ENCODE data around the gene SPTLC1. TPM values are rescaled to one million over a fixed set of nuclear protein-coding genes. Genes with fewer than 3 reads are reported as not detected.
A peak's percentile ranks its signal among the peaks of the same experiment; 100 is the strongest.

Gene SPTLC1, protein sequence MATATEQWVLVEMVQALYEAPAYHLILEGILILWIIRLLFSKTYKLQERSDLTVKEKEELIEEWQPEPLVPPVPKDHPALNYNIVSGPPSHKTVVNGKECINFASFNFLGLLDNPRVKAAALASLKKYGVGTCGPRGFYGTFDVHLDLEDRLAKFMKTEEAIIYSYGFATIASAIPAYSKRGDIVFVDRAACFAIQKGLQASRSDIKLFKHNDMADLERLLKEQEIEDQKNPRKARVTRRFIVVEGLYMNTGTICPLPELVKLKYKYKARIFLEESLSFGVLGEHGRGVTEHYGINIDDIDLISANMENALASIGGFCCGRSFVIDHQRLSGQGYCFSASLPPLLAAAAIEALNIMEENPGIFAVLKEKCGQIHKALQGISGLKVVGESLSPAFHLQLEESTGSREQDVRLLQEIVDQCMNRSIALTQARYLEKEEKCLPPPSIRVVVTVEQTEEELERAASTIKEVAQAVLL
- total RNA-seq (2014; rRNA removed; shearing (Covaris generic)) (91.0 and 100 TPM in 2 replicates), polyA plus RNA-seq (2016; fragmentation: Nextera tagmentation; extraction: Ambion mirVana) (42.6 and 54.8 TPM in 2 replicates)
- long read RNA-seq, transcript SPTLC1-201 (15 exons, 1,894 nt) = major isoform, 25 of 32 reads
- long read RNA-seq, partial matches to known transcripts = 1 of 32 reads
- long read RNA-seq, other reads (novel, unspliced or antisense) = 4 of 32 reads

DNA sequence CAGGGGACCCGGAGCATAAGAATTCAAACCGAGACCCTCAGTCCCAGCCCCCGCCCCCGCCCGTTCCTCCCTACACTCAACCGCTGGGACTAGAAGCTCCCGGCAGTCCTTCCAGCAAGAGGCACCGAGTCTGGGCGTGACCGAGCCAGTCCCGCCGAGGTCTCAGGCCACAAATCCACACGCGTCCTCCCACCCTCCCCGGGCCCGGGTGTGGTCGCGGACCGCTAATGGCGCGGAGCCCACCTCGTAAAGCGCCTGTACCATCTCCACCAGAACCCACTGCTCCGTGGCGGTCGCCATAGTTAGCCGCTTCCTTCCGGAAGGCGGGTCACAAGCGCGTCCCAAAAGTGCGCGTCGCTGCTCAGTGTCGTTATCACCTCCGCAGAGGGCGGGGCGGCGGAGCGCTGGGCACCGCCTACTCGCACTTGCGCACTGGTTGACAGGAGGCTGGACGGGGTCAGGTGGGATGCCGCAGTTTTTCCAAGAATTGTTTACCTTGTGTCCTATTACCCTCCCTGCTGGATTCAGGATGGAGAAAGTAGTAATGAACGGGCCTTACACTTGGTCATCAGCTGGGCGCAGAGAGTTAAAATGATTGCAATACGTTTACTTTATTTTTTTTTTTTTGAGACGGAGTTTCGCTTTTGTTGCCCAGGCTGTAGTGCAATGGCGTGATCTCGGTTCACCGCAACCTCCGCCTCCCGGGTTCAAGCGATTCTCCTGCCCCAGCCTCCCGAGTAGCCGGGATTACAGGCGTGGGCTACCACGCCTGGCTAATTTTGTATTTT is at the start of gene SPTLC1:
Gene SPTLC1, minus strand, starts transcription at position 343 of the 788 bp plus-strand sequence. Its CDS starts 43 bp downstream, at position 300.
- Mint-ChIP-seq H3K27me3 (ENCODE audit: insufficient read depth, low read depth, poor library complexity) (peaks cover 3% of the 10 kb centered on the region), H3K36me3 (ENCODE audit: low read depth) (peaks cover 22% of the 10 kb centered on the region; the same call in 2 of the 3 replicates), H3K4me1 (no peaks in the 10 kb centered on the region; the same call in 2 of the 3 replicates), H3K27ac (peak within 1 kb of the TSS; percentile 100), H3K9me3 (0 out of 3 replicates have a peak, but pooled peaks cover 4% of the 10 kb centered on the region), H3K4me3 (peak within 1 kb of the TSS; percentile 98)
- DNase-seq (ENCODE audit: low spot score) (peak; percentile 96), ATAC-seq (peak; percentile 98)
- Histone ChIP-seq H3K4me1 (ENCODE audit: insufficient read depth) (no peaks in the 10 kb centered on the region), H3K79me2 (replicated peaks; ENCODE audit: insufficient read depth) (peaks cover 49% of the 10 kb centered on the region), H3K36me3 (ENCODE audit: insufficient read depth) (peaks cover 16% of the 10 kb centered on the region; the same call in 1 of the 2 replicates), H3K27me3 (ENCODE audit: insufficient read depth) (no peaks in the 10 kb centered on the region), H4K20me1 (replicated peaks; ENCODE audit: insufficient read depth) (peaks cover 9% of the 10 kb centered on the region), H3K4me2 (peak within 1 kb of the TSS; percentile 82), H3K4me3 (peak within 1 kb of the TSS; percentile 89), H3K27ac (ENCODE audit: low read depth) (peak within 1 kb of the TSS; percentile 76), H3K9me2 (ENCODE audit: insufficient read depth) (no peaks in the 10 kb centered on the region), H3F3A (replicated peaks; ENCODE audit: low read depth) (no peaks in the 10 kb centered on the region), H2AFZ (peak within 1 kb of the TSS; percentile 84)
- TF ChIP-seq CREB1 (CRISPR knock-in tag; IDR thresholded peaks at IDR 0.05; ENCODE audit: low read depth) (peak; percentile 99), POLR2AphosphoS5 (IDR thresholded peaks at IDR 0.05; ENCODE audit: low read depth) (peak; percentile 97), REST (IDR thresholded peaks at IDR 0.05; ENCODE audit: unreplicated experiment) (no peak), NANOG (IDR thresholded peaks at IDR 0.05; ENCODE audit: borderline replicate concordance) (no peak), ZNF331 (CRISPR knock-in tag; IDR thresholded peaks at IDR 0.05; ENCODE audit: low read depth) (no peak)
- TF ChIP-seq, protein P1, sequence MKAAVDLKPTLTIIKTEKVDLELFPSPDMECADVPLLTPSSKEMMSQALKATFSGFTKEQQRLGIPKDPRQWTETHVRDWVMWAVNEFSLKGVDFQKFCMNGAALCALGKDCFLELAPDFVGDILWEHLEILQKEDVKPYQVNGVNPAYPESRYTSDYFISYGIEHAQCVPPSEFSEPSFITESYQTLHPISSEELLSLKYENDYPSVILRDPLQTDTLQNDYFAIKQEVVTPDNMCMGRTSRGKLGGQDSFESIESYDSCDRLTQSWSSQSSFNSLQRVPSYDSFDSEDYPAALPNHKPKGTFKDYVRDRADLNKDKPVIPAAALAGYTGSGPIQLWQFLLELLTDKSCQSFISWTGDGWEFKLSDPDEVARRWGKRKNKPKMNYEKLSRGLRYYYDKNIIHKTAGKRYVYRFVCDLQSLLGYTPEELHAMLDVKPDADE (IDR thresholded peaks at IDR 0.05) = peak; percentile 80

- no peaks in the 10 kb centered on the region for H3K36me3 ChIP-seq (ENCODE audit: insufficient read depth)
- no peaks in the 10 kb centered on the region for H3K27me3 ChIP-seq (ENCODE audit: insufficient read depth)
- no peak for DNase-seq (ENCODE audit: low spot score)
- H3K4me2 ChIP-seq = no peak overlapping the region
- ATAC-seq = no peak
- no peak overlapping the region for H3K27ac ChIP-seq (ENCODE audit: low read depth)
- Mint-ChIP-seq H3K4me3 (no peak overlapping the region), H3K36me3 (ENCODE audit: low read depth) (no peaks in the 10 kb centered on the region; the same call in 2 of the 3 replicates), H3K27me3 (ENCODE audit: insufficient read depth, low read depth, poor library complexity) (peaks cover 4% of the 10 kb centered on the region), H3K9me3 (no peaks in the 10 kb centered on the region), H3K4me1 (no peaks in the 10 kb centered on the region), H3K27ac (no peak overlapping the region)
- no peaks in the 10 kb centered on the region for H3K4me1 ChIP-seq (ENCODE audit: insufficient read depth)
- no peak overlapping the region for H3K4me3 ChIP-seq
- H3F3A ChIP-seq (replicated peaks; ENCODE audit: low read depth) = no peaks in the 10 kb centered on the region
- H3K9me2 ChIP-seq (ENCODE audit: insufficient read depth) = no peaks in the 10 kb centered on the region; the same call in 1 of the 2 replicates
- no peak overlapping the region for H2AFZ ChIP-seq
- no peaks in the 10 kb centered on the region for H3K79me2 ChIP-seq (replicated peaks; ENCODE audit: insufficient read depth)
- no peaks in the 10 kb centered on the region for H4K20me1 ChIP-seq (replicated peaks; ENCODE audit: insufficient read depth)
- TF ChIP-seq, protein P2, sequence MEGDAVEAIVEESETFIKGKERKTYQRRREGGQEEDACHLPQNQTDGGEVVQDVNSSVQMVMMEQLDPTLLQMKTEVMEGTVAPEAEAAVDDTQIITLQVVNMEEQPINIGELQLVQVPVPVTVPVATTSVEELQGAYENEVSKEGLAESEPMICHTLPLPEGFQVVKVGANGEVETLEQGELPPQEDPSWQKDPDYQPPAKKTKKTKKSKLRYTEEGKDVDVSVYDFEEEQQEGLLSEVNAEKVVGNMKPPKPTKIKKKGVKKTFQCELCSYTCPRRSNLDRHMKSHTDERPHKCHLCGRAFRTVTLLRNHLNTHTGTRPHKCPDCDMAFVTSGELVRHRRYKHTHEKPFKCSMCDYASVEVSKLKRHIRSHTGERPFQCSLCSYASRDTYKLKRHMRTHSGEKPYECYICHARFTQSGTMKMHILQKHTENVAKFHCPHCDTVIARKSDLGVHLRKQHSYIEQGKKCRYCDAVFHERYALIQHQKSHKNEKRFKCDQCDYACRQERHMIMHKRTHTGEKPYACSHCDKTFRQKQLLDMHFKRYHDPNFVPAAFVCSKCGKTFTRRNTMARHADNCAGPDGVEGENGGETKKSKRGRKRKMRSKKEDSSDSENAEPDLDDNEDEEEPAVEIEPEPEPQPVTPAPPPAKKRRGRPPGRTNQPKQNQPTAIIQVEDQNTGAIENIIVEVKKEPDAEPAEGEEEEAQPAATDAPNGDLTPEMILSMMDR (conservative IDR thresholded peaks at IDR 0.05; ENCODE audit: low read depth in 2 of 2) = no peak
Observed at GRCh38 chr9:92164975-92165374, 49.8 kb upstream of the SPTLC1 start.
